Ishikawa (cell line): ENCODE measurements around the gene KIAA1755.
A peak's percentile ranks its signal among the peaks of the same experiment; 100 is the strongest.

Experiments used
- CEBPB ChIP-seq: IDR thresholded peaks from 2 replicates; pipeline ENCODE4 v1.6.1; 2012
- CREB1 ChIP-seq: IDR thresholded peaks from 2 replicates; pipeline ENCODE4 v1.6.1; 2012; ENCODE audit warnings: low read depth
- EGR1 ChIP-seq: IDR thresholded peaks from 2 replicates; pipeline ENCODE4 v1.6.1; 2012
- EP300 ChIP-seq: IDR thresholded peaks from 2 replicates; pipeline ENCODE4 v1.6.1; 2012; ENCODE audit warnings: borderline replicate concordance
- FOXM1 ChIP-seq: IDR thresholded peaks from 2 replicates; pipeline ENCODE4 v1.6.1; 2012; ENCODE audit warnings: low read depth, borderline replicate concordance
- MAX ChIP-seq: IDR thresholded peaks from 2 replicates; pipeline ENCODE4 v1.6.1; 2012
- NFIC ChIP-seq: IDR thresholded peaks from 2 replicates; pipeline ENCODE4 v1.6.1; 2012
- RAD21 ChIP-seq: IDR thresholded peaks from 2 replicates; pipeline ENCODE4 v1.6.1; 2012; ENCODE audit warnings: low read depth
- REST ChIP-seq: IDR thresholded peaks from 2 replicates; pipeline ENCODE4 v1.6.1; 2012; ENCODE audit warnings: low read depth, mild to moderate bottlenecking
- TAF1 ChIP-seq: IDR thresholded peaks from 2 replicates; pipeline ENCODE4 v1.6.1; 2012; ENCODE audit warnings: low read depth, mild to moderate bottlenecking
- TCF12 ChIP-seq: IDR thresholded peaks from 2 replicates; pipeline ENCODE4 v1.6.1; 2012; ENCODE audit warnings: low read depth
- TEAD4 ChIP-seq: IDR thresholded peaks from 2 replicates; pipeline ENCODE4 v1.6.1; 2012
- USF1 ChIP-seq: IDR thresholded peaks from 2 replicates; pipeline ENCODE4 v1.6.1; 2012
- YY1 ChIP-seq: IDR thresholded peaks from 2 replicates; pipeline ENCODE4 v1.6.1; 2012; ENCODE audit warnings: low read depth
- ZBTB7A ChIP-seq: IDR thresholded peaks from 2 replicates; pipeline ENCODE4 v1.6.1; 2012; ENCODE audit warnings: low read depth

The KIAA1755 gene

GRCh38 chr20:38245753-38246152 lies 14.8 kb downstream of the KIAA1755 start:
- TF ChIP-seq FOXM1, result no peak
- TF ChIP-seq EP300, result no peak
- no peak for TF ChIP-seq NFIC
- no peak for TF ChIP-seq CREB1
- no peak for TF ChIP-seq MAX
- no peak for TF ChIP-seq CEBPB
- TF ChIP-seq ZBTB7A, result no peak
- no peak for TF ChIP-seq TEAD4

GRCh38 chr20:38243709-38244020 lies 16.9 kb downstream of the KIAA1755 start:
- TF ChIP-seq TEAD4 (no peak), EGR1 (no peak), FOXM1 (no peak), CEBPB (no peak), YY1 (no peak), EP300 (no peak), TCF12 (no peak), MAX (no peak), ZBTB7A (no peak), NFIC (no peak), USF1 (no peak), TAF1 (no peak), RAD21 (no peak), CREB1 (no peak), REST (no peak)

GRCh38 chr20:38242848-38243708 lies 17.5 kb downstream of the KIAA1755 start:
- TF ChIP-seq ZBTB7A, result no peak
- TF ChIP-seq USF1, result peak; percentile 57
- TF ChIP-seq CREB1, result no peak
- no peak for TF ChIP-seq TEAD4
- TF ChIP-seq TCF12, result 0 out of 2 replicates have a peak, but pooled peaks have one; percentile 33
- no peak for TF ChIP-seq NFIC
- peak; percentile 47; the same call in 1 of the 2 replicates for TF ChIP-seq RAD21
- TF ChIP-seq REST, result no peak
- TF ChIP-seq TAF1, result no peak
- no peak for TF ChIP-seq YY1
- TF ChIP-seq FOXM1, result no peak
- no peak for TF ChIP-seq MAX
- TF ChIP-seq CEBPB, result no peak
- no peak for TF ChIP-seq EP300

GRCh38 chr20:38241201-38241600 lies 19.3 kb downstream of the KIAA1755 start:
- no peak for TF ChIP-seq EGR1

GRCh38 chr20:38239441-38239840 lies 21.1 kb downstream of the KIAA1755 start:
- no peak for TF ChIP-seq EP300
- no peak for TF ChIP-seq TAF1
- TF ChIP-seq REST, result no peak
- TF ChIP-seq CEBPB, result no peak
- TF ChIP-seq EGR1, result no peak
- no peak for TF ChIP-seq FOXM1
- TF ChIP-seq ZBTB7A, result no peak
- no peak for TF ChIP-seq TEAD4
- no peak for TF ChIP-seq MAX
